ENCODE data around the gene PPIL6. TPM values are rescaled to one million over a fixed set of nuclear protein-coding genes. Genes with fewer than 3 reads are reported as not detected.
A peak's percentile ranks its signal among the peaks of the same experiment; 100 is the strongest.

Gene PPIL6
- total RNA-seq, 1 donor from 2014 or later: 8.4 TPM

DNA sequence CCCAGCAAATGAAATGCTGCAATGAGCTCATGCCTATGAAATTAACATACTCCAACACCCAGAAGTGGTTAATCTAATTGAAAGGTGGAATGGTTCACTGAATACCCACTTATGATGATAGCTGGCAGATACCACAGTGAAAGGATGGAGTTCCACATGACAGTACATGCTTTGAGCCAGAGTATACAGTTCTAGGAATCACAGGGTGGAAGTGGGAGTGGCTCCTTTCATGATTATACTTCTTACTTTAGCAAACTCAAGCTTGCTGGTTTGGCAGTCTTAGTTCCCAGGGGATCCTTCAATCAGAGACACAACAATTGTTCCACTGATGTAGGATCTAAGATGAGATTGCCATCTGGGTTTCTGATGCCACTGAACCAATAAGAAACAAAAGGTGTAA is 79.6 kb downstream of the PPIL6 start:
- DNase-seq (ENCODE audit: low read depth) (no peak), FAIRE-seq (no peak)
- TF ChIP-seq, protein P1, sequence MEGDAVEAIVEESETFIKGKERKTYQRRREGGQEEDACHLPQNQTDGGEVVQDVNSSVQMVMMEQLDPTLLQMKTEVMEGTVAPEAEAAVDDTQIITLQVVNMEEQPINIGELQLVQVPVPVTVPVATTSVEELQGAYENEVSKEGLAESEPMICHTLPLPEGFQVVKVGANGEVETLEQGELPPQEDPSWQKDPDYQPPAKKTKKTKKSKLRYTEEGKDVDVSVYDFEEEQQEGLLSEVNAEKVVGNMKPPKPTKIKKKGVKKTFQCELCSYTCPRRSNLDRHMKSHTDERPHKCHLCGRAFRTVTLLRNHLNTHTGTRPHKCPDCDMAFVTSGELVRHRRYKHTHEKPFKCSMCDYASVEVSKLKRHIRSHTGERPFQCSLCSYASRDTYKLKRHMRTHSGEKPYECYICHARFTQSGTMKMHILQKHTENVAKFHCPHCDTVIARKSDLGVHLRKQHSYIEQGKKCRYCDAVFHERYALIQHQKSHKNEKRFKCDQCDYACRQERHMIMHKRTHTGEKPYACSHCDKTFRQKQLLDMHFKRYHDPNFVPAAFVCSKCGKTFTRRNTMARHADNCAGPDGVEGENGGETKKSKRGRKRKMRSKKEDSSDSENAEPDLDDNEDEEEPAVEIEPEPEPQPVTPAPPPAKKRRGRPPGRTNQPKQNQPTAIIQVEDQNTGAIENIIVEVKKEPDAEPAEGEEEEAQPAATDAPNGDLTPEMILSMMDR (IDR thresholded peaks at IDR 0.05; ENCODE audit: insufficient read depth, low read length, severe bottlenecking): no peak
- Histone ChIP-seq H3K4me3 (ENCODE audit: low read depth, low read length) (no peak overlapping the region), H3K36me3 (ENCODE audit: control insufficient read depth, insufficient read depth, low read length) (peaks cover 9% of the 10 kb centered on the region), H3K27me3 (ENCODE audit: control insufficient read depth, insufficient read depth, low read length) (no peaks in the 10 kb centered on the region)

DNA sequence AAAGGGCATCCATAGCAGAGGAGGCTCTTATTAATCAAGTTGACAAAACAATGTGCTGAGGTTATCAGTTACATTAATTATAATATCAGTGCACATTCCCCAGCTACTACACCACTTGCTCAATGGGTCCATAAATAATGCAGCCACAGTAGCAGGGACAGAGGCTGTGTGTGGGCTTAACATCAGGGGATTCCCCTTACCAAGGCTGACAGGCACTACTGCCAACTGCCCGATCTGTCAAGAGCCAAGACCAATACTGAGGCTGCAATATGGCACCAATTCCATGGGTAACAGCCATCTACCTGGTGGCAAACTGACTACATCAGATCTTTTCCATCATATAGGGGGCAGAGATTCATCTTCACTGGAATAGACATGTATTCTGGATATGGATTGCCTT is 80.1 kb downstream of the PPIL6 start:
- FAIRE-seq (no peak), DNase-seq (ENCODE audit: low read depth) (no peak)
- Histone ChIP-seq H3K36me3 (ENCODE audit: control insufficient read depth, insufficient read depth, low read length) (peaks cover 9% of the 10 kb centered on the region), H3K27me3 (ENCODE audit: control insufficient read depth, insufficient read depth, low read length) (no peaks in the 10 kb centered on the region), H3K4me3 (ENCODE audit: low read depth, low read length) (no peak overlapping the region)
- TF ChIP-seq, protein P1 (IDR thresholded peaks at IDR 0.05; ENCODE audit: insufficient read depth, low read length, severe bottlenecking): no peak

DNA sequence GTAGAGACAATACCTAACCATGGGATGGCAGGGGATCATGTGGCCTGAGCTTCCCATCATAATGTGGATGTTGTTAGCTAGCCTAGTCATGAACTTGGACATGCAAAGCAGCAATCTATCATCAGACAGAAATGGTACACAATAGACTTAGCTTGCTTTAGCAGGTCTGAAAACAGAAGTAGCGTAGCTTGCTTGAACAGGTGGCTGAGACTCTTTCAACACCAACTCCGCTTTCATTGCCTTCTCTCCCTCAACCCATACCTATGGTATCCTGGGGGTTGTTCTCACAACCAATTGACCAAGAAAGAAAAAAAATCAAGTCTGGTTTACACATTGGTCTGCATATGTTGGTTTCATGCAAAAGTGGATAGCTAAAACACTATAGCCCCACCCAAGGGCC is 81.2 kb downstream of the PPIL6 start:
- H3K27me3 ChIP-seq (ENCODE audit: control insufficient read depth, insufficient read depth, low read length): no peaks in the 10 kb centered on the region
- H3K36me3 ChIP-seq (ENCODE audit: control insufficient read depth, insufficient read depth, low read length): peaks cover 9% of the 10 kb centered on the region
- H3K4me3 ChIP-seq (ENCODE audit: low read depth, low read length): no peak overlapping the region
- peak; percentile 55 for FAIRE-seq
- no peak for DNase-seq (ENCODE audit: low read depth)
- TF ChIP-seq, protein P1 (IDR thresholded peaks at IDR 0.05; ENCODE audit: insufficient read depth, low read length, severe bottlenecking): no peak

DNA sequence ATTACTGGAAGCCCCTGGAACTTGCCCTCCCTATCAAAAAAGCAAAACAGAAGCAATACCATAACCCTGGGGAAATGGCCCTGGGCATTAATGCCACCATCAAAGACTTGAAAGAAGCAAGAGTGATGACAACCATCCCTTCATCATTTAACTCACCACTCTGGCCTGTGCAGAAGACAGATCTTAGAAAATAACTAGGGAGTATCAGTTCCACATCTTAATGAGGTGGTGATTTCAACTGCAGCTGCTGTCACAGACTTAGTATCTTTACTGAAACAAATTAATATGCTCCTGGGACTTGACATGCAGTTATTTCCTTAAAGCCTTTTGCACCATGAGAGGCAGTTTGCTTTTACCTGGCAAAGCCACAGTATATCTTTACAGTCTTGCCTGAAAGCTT is 82.2 kb downstream of the PPIL6 start:
- Histone ChIP-seq H3K4me3 (ENCODE audit: low read depth, low read length) (no peak overlapping the region), H3K27me3 (ENCODE audit: control insufficient read depth, insufficient read depth, low read length) (no peaks in the 10 kb centered on the region), H3K36me3 (ENCODE audit: control insufficient read depth, insufficient read depth, low read length) (peaks cover 9% of the 10 kb centered on the region)
- FAIRE-seq (no peak), DNase-seq (ENCODE audit: low read depth) (no peak)
- TF ChIP-seq, protein P1 (IDR thresholded peaks at IDR 0.05; ENCODE audit: insufficient read depth, low read length, severe bottlenecking): no peak

DNA sequence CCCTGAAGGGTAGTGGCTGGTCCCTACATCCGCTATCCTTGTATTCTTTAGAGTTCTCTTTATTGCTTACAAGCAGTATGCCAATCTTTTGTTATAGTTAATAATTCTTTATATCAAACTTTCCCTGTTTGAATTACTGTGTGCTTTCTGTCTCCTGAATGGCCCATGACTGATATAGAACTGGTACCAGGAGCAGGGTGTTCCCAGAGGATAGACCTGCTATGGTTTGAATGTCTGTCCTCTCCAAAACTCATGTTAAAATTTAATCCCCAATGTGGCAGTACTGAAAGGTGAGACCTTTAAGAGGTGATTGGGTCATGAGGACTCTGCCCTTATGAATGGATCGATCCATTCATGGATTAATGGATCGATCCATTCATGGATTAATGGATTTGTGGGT is 84.2 kb downstream of the PPIL6 start:
- FAIRE-seq (no peak), DNase-seq (ENCODE audit: low read depth) (no peak)
- Histone ChIP-seq H3K27me3 (ENCODE audit: control insufficient read depth, insufficient read depth, low read length) (no peaks in the 10 kb centered on the region), H3K36me3 (ENCODE audit: control insufficient read depth, insufficient read depth, low read length) (peaks cover 2% of the 10 kb centered on the region), H3K4me3 (ENCODE audit: low read depth, low read length) (no peak overlapping the region)
- TF ChIP-seq, protein P1 (IDR thresholded peaks at IDR 0.05; ENCODE audit: insufficient read depth, low read length, severe bottlenecking): no peak
